SK-N-SH treated with all-trans-retinoic acid at 6 μM for 48 hours (cell line): ENCODE data around the gene SHC3.

Experiments
- ATAC-seq: fragments of 200-7000 bp; cut with Tn5 transposase; 3 replicates; pipeline ENCODE4 v1.9.1; 2020; ENCODE audit warnings: mild to moderate bottlenecking, moderate library complexity
- BACH2 ChIP-seq: fragments of 250-450 bp; sonication (Bioruptor Pico); IDR thresholded peaks from 2 replicates; pipeline ENCODE4 v1.9.0; 2021; ENCODE audit warnings: mild to moderate bottlenecking, borderline replicate concordance
- CSDC2 ChIP-seq: fragments of 250-450 bp; sonication (Bioruptor Pico); IDR thresholded peaks from 2 replicates; pipeline ENCODE4 v1.5.0; 2020; ENCODE audit warnings: mild to moderate bottlenecking, moderate library complexity
- GLIS3 ChIP-seq: fragments of 250-450 bp; sonication (Bioruptor Pico); IDR thresholded peaks from 2 replicates; pipeline ENCODE4 v1.5.0; 2020; ENCODE audit warnings: mild to moderate bottlenecking, moderate library complexity
- ISL1 ChIP-seq: fragments of 250-450 bp; sonication (Bioruptor Pico); IDR thresholded peaks from 2 replicates; pipeline ENCODE4 v2.1.2; 2022; ENCODE audit warnings: mild to moderate bottlenecking, moderate library complexity
- OSR1 ChIP-seq: fragments of 250-450 bp; sonication (Bioruptor Pico); IDR thresholded peaks from 2 replicates; pipeline ENCODE4 v1.8.0; 2022; ENCODE audit warnings: moderate library complexity, mild to moderate bottlenecking, inconsistent platforms
- PPARA ChIP-seq: fragments of 250-450 bp; sonication (Bioruptor Pico); IDR thresholded peaks from 2 replicates; pipeline ENCODE4 v1.5.0; 2020; ENCODE audit warnings: mild to moderate bottlenecking, borderline replicate concordance
- SNAI2 ChIP-seq: fragments of 250-450 bp; sonication (Bioruptor Pico); IDR thresholded peaks from 2 replicates; pipeline ENCODE4 v1.5.0; 2020; ENCODE audit warnings: mild to moderate bottlenecking, moderate library complexity
- TCF4 ChIP-seq: fragments of 250-450 bp; sonication (Bioruptor Pico); IDR thresholded peaks from 2 replicates; pipeline ENCODE4 v1.8.0; 2021; ENCODE audit warnings: mild to moderate bottlenecking, moderate library complexity, borderline replicate concordance
- TOX ChIP-seq: fragments of 250-450 bp; sonication (Bioruptor Pico); IDR thresholded peaks from 2 replicates; pipeline ENCODE4 v1.8.0; 2021; ENCODE audit warnings: mild to moderate bottlenecking, moderate library complexity, borderline replicate concordance
- ZC3H10 ChIP-seq: fragments of 250-450 bp; sonication (Bioruptor Pico); IDR thresholded peaks from 2 replicates; pipeline ENCODE4 v1.5.1; 2021; ENCODE audit warnings: mild to moderate bottlenecking, moderate library complexity
- ZFP3 ChIP-seq: fragments of 250-450 bp; sonication (Bioruptor Pico); IDR thresholded peaks from 2 replicates; pipeline ENCODE4 v1.5.0; 2020; ENCODE audit warnings: mild to moderate bottlenecking, moderate library complexity
- ZFP30 ChIP-seq: fragments of 450-650 bp; formaldehyde crosslinking; IDR thresholded peaks from 2 replicates; pipeline ENCODE4 v1.5.0; 2022; ENCODE audit warnings: mild to moderate bottlenecking, moderate library complexity
- ZNF565 ChIP-seq: fragments of 450-650 bp; formaldehyde crosslinking; conservative IDR thresholded peaks from 2 replicates; pipeline ENCODE4 v1.5.0; 2020; ENCODE audit warnings: low read depth, mild to moderate bottlenecking, moderate library complexity
- ZNF70 ChIP-seq: fragments of 450-650 bp; formaldehyde crosslinking; IDR thresholded peaks from 2 replicates; pipeline ENCODE4 v1.5.0; 2020; ENCODE audit warnings: mild to moderate bottlenecking, moderate library complexity
- ZNF8 ChIP-seq: fragments of 450-650 bp; formaldehyde crosslinking; IDR thresholded peaks from 2 replicates; pipeline ENCODE4 v1.5.0; 2020; ENCODE audit warnings: mild to moderate bottlenecking, moderate library complexity
- TF ChIP-seq, protein P1 (sequence below): fragments of 250-450 bp; sonication (Bioruptor Pico); IDR thresholded peaks from 2 replicates; pipeline ENCODE4 v1.8.0; 2021; ENCODE audit warnings: low read depth, mild to moderate bottlenecking, moderate library complexity, borderline replicate concordance
- TF ChIP-seq, protein P2 (sequence below): fragments of 250-450 bp; sonication (Bioruptor Pico); IDR thresholded peaks from 2 replicates; pipeline ENCODE4 v1.8.0; 2020; ENCODE audit warnings: mild to moderate bottlenecking, moderate library complexity, borderline replicate concordance
- TF ChIP-seq, protein P3 (sequence below): fragments of 250-450 bp; sonication (Bioruptor Pico); IDR thresholded peaks from 2 replicates; pipeline ENCODE4 v1.5.0; 2020; ENCODE audit warnings: mild to moderate bottlenecking, moderate library complexity
- TF ChIP-seq, protein P4 (sequence below): fragments of 250-450 bp; sonication (Bioruptor Pico); IDR thresholded peaks from 2 replicates; pipeline ENCODE4 v1.5.1; 2021; ENCODE audit warnings: mild to moderate bottlenecking, moderate library complexity

SHC3 gene

DNA sequence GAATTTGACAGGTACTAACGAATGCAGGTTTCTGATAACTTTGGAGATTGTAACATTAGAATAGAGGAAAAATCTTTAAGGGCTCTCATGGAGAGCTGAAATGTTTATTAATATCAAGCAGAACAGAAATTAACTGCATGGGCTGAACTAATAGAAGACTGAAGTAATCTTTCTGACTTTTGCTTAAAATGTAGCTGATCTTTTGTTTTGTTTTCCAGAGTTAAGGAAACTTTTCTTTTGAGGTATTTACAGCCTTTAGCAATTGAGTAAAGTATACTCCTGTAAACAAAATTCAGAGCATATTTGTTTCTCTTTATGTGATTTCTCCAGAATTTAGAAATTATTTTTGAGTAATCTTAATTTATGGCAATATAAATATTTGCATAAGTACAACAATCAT, 43.9 kb downstream of the SHC3 start:
- TF ChIP-seq SNAI2 (CRISPR knock-in tag) (no peak), BACH2 (CRISPR knock-in tag) (no peak), ZC3H10 (CRISPR knock-in tag) (no peak), PPARA (CRISPR knock-in tag) (no peak), ZNF70 (CRISPR knock-in tag) (no peak), ZNF565 (CRISPR knock-in tag) (no peak)
- TF ChIP-seq, protein P1, sequence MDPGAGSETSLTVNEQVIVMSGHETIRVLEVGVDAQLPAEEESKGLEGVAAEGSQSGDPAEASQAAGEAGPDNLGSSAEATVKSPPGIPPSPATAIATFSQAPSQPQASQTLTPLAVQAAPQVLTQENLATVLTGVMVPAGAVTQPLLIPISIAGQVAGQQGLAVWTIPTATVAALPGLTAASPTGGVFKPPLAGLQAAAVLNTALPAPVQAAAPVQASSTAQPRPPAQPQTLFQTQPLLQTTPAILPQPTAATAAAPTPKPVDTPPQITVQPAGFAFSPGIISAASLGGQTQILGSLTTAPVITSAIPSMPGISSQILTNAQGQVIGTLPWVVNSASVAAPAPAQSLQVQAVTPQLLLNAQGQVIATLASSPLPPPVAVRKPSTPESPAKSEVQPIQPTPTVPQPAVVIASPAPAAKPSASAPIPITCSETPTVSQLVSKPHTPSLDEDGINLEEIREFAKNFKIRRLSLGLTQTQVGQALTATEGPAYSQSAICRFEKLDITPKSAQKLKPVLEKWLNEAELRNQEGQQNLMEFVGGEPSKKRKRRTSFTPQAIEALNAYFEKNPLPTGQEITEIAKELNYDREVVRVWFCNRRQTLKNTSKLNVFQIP (CRISPR knock-in tag) = no peak
- TF ChIP-seq, protein P2, sequence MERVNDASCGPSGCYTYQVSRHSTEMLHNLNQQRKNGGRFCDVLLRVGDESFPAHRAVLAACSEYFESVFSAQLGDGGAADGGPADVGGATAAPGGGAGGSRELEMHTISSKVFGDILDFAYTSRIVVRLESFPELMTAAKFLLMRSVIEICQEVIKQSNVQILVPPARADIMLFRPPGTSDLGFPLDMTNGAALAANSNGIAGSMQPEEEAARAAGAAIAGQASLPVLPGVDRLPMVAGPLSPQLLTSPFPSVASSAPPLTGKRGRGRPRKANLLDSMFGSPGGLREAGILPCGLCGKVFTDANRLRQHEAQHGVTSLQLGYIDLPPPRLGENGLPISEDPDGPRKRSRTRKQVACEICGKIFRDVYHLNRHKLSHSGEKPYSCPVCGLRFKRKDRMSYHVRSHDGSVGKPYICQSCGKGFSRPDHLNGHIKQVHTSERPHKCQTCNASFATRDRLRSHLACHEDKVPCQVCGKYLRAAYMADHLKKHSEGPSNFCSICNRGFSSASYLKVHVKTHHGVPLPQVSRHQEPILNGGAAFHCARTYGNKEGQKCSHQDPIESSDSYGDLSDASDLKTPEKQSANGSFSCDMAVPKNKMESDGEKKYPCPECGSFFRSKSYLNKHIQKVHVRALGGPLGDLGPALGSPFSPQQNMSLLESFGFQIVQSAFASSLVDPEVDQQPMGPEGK (CRISPR knock-in tag) = no peak
- TF ChIP-seq, protein P3, sequence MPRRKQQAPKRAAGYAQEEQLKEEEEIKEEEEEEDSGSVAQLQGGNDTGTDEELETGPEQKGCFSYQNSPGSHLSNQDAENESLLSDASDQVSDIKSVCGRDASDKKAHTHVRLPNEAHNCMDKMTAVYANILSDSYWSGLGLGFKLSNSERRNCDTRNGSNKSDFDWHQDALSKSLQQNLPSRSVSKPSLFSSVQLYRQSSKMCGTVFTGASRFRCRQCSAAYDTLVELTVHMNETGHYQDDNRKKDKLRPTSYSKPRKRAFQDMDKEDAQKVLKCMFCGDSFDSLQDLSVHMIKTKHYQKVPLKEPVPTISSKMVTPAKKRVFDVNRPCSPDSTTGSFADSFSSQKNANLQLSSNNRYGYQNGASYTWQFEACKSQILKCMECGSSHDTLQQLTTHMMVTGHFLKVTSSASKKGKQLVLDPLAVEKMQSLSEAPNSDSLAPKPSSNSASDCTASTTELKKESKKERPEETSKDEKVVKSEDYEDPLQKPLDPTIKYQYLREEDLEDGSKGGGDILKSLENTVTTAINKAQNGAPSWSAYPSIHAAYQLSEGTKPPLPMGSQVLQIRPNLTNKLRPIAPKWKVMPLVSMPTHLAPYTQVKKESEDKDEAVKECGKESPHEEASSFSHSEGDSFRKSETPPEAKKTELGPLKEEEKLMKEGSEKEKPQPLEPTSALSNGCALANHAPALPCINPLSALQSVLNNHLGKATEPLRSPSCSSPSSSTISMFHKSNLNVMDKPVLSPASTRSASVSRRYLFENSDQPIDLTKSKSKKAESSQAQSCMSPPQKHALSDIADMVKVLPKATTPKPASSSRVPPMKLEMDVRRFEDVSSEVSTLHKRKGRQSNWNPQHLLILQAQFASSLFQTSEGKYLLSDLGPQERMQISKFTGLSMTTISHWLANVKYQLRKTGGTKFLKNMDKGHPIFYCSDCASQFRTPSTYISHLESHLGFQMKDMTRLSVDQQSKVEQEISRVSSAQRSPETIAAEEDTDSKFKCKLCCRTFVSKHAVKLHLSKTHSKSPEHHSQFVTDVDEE (CRISPR knock-in tag) = no peak
- no peak for ATAC-seq

DNA sequence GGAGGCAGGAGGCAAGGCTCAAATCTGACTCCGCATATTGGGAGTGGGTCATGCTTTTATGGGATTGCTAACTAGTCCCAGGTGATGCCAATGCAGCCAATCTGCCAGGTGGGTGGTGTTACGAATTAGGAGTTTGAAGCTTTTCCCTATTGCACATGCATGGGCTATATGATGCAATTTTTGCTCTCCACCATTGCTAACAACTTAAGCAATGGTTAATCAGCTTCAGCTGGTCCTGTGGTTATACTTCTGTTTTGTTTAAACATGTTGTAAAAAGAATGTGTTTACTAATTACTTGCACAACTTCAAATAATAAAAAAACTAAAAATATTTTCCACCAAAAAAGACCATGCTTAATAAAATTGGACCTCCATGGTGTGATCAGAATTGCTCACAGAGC, 55.7 kb downstream of the SHC3 start:
- TF ChIP-seq, protein P4, sequence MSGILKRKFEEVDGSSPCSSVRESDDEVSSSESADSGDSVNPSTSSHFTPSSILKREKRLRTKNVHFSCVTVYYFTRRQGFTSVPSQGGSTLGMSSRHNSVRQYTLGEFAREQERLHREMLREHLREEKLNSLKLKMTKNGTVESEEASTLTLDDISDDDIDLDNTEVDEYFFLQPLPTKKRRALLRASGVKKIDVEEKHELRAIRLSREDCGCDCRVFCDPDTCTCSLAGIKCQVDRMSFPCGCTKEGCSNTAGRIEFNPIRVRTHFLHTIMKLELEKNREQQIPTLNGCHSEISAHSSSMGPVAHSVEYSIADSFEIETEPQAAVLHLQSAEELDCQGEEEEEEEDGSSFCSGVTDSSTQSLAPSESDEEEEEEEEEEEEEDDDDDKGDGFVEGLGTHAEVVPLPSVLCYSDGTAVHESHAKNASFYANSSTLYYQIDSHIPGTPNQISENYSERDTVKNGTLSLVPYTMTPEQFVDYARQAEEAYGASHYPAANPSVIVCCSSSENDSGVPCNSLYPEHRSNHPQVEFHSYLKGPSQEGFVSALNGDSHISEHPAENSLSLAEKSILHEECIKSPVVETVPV (CRISPR knock-in tag) = no peak
- no peak for TF ChIP-seq CSDC2
- TF ChIP-seq ISL1 (CRISPR knock-in tag) = no peak
- TF ChIP-seq, protein P1 (CRISPR knock-in tag) = no peak
- TF ChIP-seq TCF4 = no peak
- TF ChIP-seq ZC3H10 (CRISPR knock-in tag) = no peak
- no peak for TF ChIP-seq SNAI2 (CRISPR knock-in tag)
- TF ChIP-seq ZFP30 (CRISPR knock-in tag) = no peak
- TF ChIP-seq OSR1 = no peak
- TF ChIP-seq GLIS3 = no peak
- TF ChIP-seq ZNF8 (CRISPR knock-in tag) = no peak
- TF ChIP-seq, protein P2 (CRISPR knock-in tag) = no peak
- TF ChIP-seq TOX (CRISPR knock-in tag) = no peak
- ATAC-seq = no peak

DNA sequence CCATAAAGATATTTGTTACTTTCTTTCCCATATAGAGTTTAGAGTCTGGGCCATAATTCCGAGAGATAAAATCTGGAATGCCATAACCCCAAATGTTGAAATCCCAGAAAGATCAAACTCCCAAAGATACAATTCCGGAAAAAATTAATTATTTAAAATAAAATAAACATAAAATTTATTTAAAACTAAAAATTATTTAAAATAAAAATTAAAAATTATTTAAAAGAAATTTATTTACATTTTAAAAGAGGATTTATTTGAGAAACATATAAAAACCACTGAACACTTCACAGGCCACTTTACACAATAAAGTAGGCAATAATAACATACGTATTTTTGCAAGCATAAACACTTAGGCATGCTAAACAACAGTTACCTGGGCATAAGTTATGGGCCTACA, 57.9 kb downstream of the SHC3 start:
- TF ChIP-seq, protein P4 (CRISPR knock-in tag) = no peak
- no peak for TF ChIP-seq CSDC2
- no peak for TF ChIP-seq ZFP30 (CRISPR knock-in tag)
- no peak for TF ChIP-seq ZFP3 (CRISPR knock-in tag)
- ATAC-seq = no peak
